Panc1 (cell line): ENCODE results near the gene TRAFD1. TPM values are rescaled to one million over a fixed set of nuclear protein-coding genes. Genes with fewer than 3 reads are reported as not detected.

Source experiments
- ATAC-seq: fragments of 200-7000 bp; cut with Tn5 transposase; 2 replicates; pipeline ENCODE4 v1.9.1; 2020; ENCODE audit warnings: mild to moderate bottlenecking, moderate library complexity
- BruUV-seq: library from RNA; stranded (reverse); fragments of 400-500 nt; replicated peaks from 2 replicates; lab custom pipeline; 2021; lab: Mats Ljungman, UMichigan
- CTCF ChIA-PET: fragments of 300-600 bp; sonication (Branson Sonifier 250); formaldehyde crosslinking; loops from one replicate; lab custom pipeline; 2022; ENCODE audit warnings: antibody characterized with exemption; lab: Charles Lee
- POLR2A ChIA-PET: fragments of 300-600 bp; sonication (Branson Sonifier 250); formaldehyde crosslinking; loops from one replicate; lab custom pipeline; 2022; ENCODE audit warnings: antibody characterized with exemption; lab: Charles Lee
- DNase-seq: peaks from one replicate; pipeline ENCODE4 v3.0.0-alpha.2; 2010; ENCODE audit warnings: low read depth, low spot score
- H3K27ac ChIP-seq: 2 replicates; pipeline ENCODE4 v1.5.1; 2011; ENCODE audit warnings: mild to moderate bottlenecking, low read length, inconsistent platforms
- H3K27me3 ChIP-seq: fragments of 200-500 bp; sonication (Bioruptor generic); 2 replicates; pipeline ENCODE4 v1.6.0; 2014; ENCODE audit warnings: low read length, inconsistent platforms; ENCODE audit not compliant: control insufficient read depth, insufficient read depth
- H3K36me3 ChIP-seq: fragments of 200-500 bp; sonication (Bioruptor generic); 2 replicates; pipeline ENCODE4 v1.5.1; 2014; ENCODE audit warnings: inconsistent platforms, mild to moderate bottlenecking, low read length, moderate library complexity; ENCODE audit not compliant: control insufficient read depth, insufficient read depth
- H3K4me1 ChIP-seq: 2 replicates; pipeline ENCODE4 v1.5.1; 2011; ENCODE audit warnings: inconsistent platforms, mild to moderate bottlenecking, low read length, moderate library complexity; ENCODE audit not compliant: control insufficient read depth, insufficient read depth
- H3K4me3 ChIP-seq, 2 experiments: 2 replicates each; pipeline ENCODE4 v1.5.1; 2011 to 2012; ENCODE audit warnings: low read depth in 2 of 2, low read length in 2 of 2, mild to moderate bottlenecking in 2 of 2, inconsistent platforms in 1 of 2, moderate library complexity in 1 of 2
- H3K9me3 ChIP-seq: fragments of 200-500 bp; sonication (Bioruptor generic); 2 replicates; pipeline ENCODE4 v1.5.1; 2014; ENCODE audit warnings: low read depth, mild to moderate bottlenecking, inconsistent platforms, low read length, moderate library complexity; ENCODE audit not compliant: control insufficient read depth, insufficient read depth
- CTCF ChIP-seq: fragments of 450-650 bp; IDR thresholded peaks from 2 replicates; pipeline ENCODE4 v1.5.1; 2017; ENCODE audit warnings: mild to moderate bottlenecking
- POLR2AphosphoS5 ChIP-seq: IDR thresholded peaks from 2 replicates; pipeline ENCODE4 v1.6.1; 2012; ENCODE audit warnings: mild to moderate bottlenecking, low read depth, low read length, moderate library complexity
- REST ChIP-seq, 2 experiments: IDR thresholded peaks; 2 replicates each; pipeline ENCODE4 v1.6.1; 2011 to 2012; ENCODE audit warnings: low read depth in 2 of 2, control low read depth in 1 of 2, low read length in 1 of 2, mild to moderate bottlenecking in 1 of 2, moderate library complexity in 1 of 2; ENCODE audit not compliant: insufficient read depth in 1 of 2
- SIN3A ChIP-seq: IDR thresholded peaks from 2 replicates; pipeline ENCODE4 v1.6.1; 2012; ENCODE audit warnings: low read depth, mild to moderate bottlenecking, low read length, moderate library complexity, borderline replicate concordance; ENCODE audit not compliant: insufficient read depth
- TCF7L2 ChIP-seq: IDR thresholded peaks from 2 replicates; pipeline ENCODE4 v1.6.1; 2011; ENCODE audit warnings: mild to moderate bottlenecking, low read depth, low read length, inconsistent platforms
- in situ Hi-C: cut with HindIII; loops from 2 replicates; pipeline ENCODE4 v1.10.0; 2016; ENCODE audit warnings: low sequenced_read_pairs, low pct_unique_long_range_greater_than_20kb
- intact Hi-C: fragments of 100-400 bp; cut with micrococcal nuclease; formaldehyde crosslinking; loops from one replicate; pipeline ENCODE4 v1.10.0; 2022; ENCODE audit not compliant: unreplicated experiment
- total RNA-seq: library from RNA; stranded (reverse); gene quantifications from one replicate; pipeline ENCODE4 v1.2.1, GENCODE V29; 2021; ENCODE audit not compliant: unreplicated experiment

TRAFD1 gene
- total RNA-seq, 1 experiment from 2014 or later, result 32.9 TPM

- Histone ChIP-seq H3K4me1 (no peaks in the 10 kb centered on the region), H3K9me3 (no peaks in the 10 kb centered on the region), H3K27ac (no peak overlapping the region), H3K27me3 (no peaks in the 10 kb centered on the region), H3K4me3 (no peak overlapping the region), H3K36me3 (peaks cover 2% of the 10 kb centered on the region; the same call in 1 of the 2 replicates)
- in situ Hi-C loops, result no loop called here
- DNase-seq (no peak), ATAC-seq (no peak)
- intact Hi-C loops, result no loop called here
- POLR2A ChIA-PET, result interaction anchor here (0.7 kb wide), 1 partner anchor 49 kb away, joined by 9 read pairs; no protein-coding TSS in a partner anchor
- CTCF ChIA-PET, result no interaction called here
- BruUV-seq, result no TSS peak
- TF ChIP-seq SIN3A (no peak), POLR2AphosphoS5 (no peak), TCF7L2 (no peak), CTCF (no peak), REST (IDR thresholded peaks at IDR 0.05; ENCODE audit: insufficient read depth in 1 of 2, low read depth in 2 of 2, low read length in 1 of 2) (no peak)
These were observed 26.6 kb downstream of the TRAFD1 start for GRCh38 chr12:112151766-112152541.

- ChIA-PET POLR2A (no interaction called here), CTCF (no interaction called here)
- intact Hi-C loops (no loop called here), in situ Hi-C loops (no loop called here)
- no peaks in the 10 kb centered on the region for H3K4me1 ChIP-seq
- no peak overlapping the region for H3K27ac ChIP-seq
- TF ChIP-seq POLR2AphosphoS5 (no peak), REST (IDR thresholded peaks at IDR 0.05; ENCODE audit: insufficient read depth in 1 of 2, low read depth in 2 of 2, low read length in 1 of 2) (no peak), CTCF (no peak), TCF7L2 (no peak), SIN3A (no peak)
- H3K4me3 ChIP-seq, result no peak overlapping the region
- no TSS peak for BruUV-seq
- ATAC-seq (peak; percentile 60; the same call in 1 of the 2 replicates), DNase-seq (no peak)
- no peaks in the 10 kb centered on the region for H3K27me3 ChIP-seq
- H3K36me3 ChIP-seq, result peaks cover 2% of the 10 kb centered on the region; the same call in 1 of the 2 replicates
- no peaks in the 10 kb centered on the region for H3K9me3 ChIP-seq
These were observed 28.0 kb downstream of the TRAFD1 start for GRCh38 chr12:112153181-112153892.
